BLaER1 (cell line): ENCODE measurements around the gene TESPA1.
"Not testable (repeated sequence)": the region's sequence is repeated elsewhere in the genome, so short reads cannot be mapped to it uniquely, and the experiment has no call there.

ENCODE experiments used
- H3K27ac ChIP-seq: shearing (Covaris generic); formaldehyde crosslinking; 2 replicates; pipeline ENCODE4 v1.8.1; 2022
- H3K27me3 ChIP-seq: shearing (Covaris generic); formaldehyde crosslinking; 2 replicates; pipeline ENCODE4 v1.8.1; 2022
- H3K36me3 ChIP-seq: shearing (Covaris generic); formaldehyde crosslinking; 2 replicates; pipeline ENCODE4 v1.8.1; 2022
- H3K4me1 ChIP-seq: shearing (Covaris generic); formaldehyde crosslinking; 2 replicates; pipeline ENCODE4 v1.8.1; 2022
- H3K4me2 ChIP-seq: shearing (Covaris generic); formaldehyde crosslinking; 2 replicates; pipeline ENCODE4 v1.8.1; 2022
- H3K4me3 ChIP-seq: shearing (Covaris generic); formaldehyde crosslinking; 2 replicates; pipeline ENCODE4 v1.8.1; 2022
- H3K9ac ChIP-seq: shearing (Covaris generic); formaldehyde crosslinking; 2 replicates; pipeline ENCODE4 v1.8.1; 2022
- H3K9me3 ChIP-seq: shearing (Covaris generic); formaldehyde crosslinking; 2 replicates; pipeline ENCODE4 v1.8.1; 2022
- H4K20me1 ChIP-seq: shearing (Covaris generic); formaldehyde crosslinking; 2 replicates; pipeline ENCODE4 v1.8.1; 2022
- Cebpa-rat ChIP-seq: shearing (Covaris generic); IDR thresholded peaks from 2 replicates; pipeline ENCODE4 v1.8.1; 2022

TESPA1 gene

DNA sequence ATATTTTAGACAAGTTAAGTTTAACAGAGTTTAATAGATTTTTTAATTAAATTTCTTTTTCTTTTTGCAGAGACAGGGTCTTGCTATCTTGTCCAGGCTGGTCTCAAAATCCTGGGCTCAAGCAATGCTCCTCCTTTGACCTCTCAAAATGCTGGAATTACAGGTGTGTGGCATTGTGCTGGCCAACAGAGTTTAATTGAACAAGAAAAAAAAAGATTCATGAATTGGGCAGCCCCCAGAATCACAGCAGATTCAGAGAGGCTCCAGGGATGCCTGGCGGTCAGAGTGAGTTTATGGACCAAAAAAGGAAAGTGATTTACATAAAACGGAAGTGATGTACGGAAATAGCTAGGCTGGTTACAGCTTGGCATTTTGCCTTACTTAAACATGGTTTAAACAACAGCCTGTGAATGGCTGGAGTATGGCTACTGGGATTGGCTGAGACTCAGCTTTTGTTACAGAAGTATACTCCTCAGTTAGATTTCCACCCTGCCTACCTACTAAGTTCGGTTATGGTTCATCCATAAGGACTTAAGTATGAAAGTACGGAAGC lies 14.5 kb upstream of the TESPA1 start:
- Histone ChIP-seq H3K9ac (no peak overlapping the region), H3K9me3 (peaks cover 25% of the 10 kb centered on the region), H3K4me3 (no peak overlapping the region)

DNA sequence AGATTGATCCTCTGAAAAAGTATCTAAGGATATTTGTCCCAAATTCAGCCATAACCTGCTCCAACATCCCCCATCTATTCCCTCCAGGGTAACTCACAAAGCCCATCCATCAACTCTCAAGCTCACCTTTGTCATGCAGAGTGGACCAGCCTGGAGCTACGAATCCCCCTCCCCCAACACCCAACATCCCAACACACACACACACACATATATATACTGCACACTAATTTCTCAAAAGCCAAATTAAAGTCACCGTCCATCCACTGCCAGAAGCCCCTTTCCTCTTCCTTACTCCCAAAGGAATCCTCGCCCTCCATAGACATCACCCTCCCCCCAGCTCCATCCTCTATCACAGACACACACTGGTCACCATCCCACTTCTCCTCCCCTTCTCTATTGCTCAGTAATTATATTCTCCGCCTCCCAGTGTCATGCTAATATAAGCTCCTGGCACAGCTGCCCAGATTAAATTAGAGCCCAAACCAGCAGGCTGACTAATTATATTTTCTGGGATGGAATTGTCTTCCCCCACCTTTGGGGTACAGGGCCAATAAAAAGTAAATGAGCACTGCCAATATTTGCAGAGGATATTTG lies 13.5 kb upstream of the TESPA1 start:
- H3K9ac ChIP-seq = no peak overlapping the region
- H3K27me3 ChIP-seq = no peaks in the 10 kb centered on the region
- no peak overlapping the region for H3K4me2 ChIP-seq
- no peak for TF ChIP-seq Cebpa-rat
- peaks cover 41% of the 10 kb centered on the region for H3K4me1 ChIP-seq
- no peaks in the 10 kb centered on the region for H4K20me1 ChIP-seq
- H3K27ac ChIP-seq = no peak overlapping the region
- H3K36me3 ChIP-seq = no peaks in the 10 kb centered on the region
- H3K4me3 ChIP-seq = no peak overlapping the region
- H3K9me3 ChIP-seq = peaks cover 25% of the 10 kb centered on the region

More for the DNA sequence above, 14.5 kb upstream of the TESPA1 start:
- no peak overlapping the region for H3K27ac ChIP-seq
- TF ChIP-seq Cebpa-rat = no peak
- H3K27me3 ChIP-seq = no peaks in the 10 kb centered on the region
- H3K4me2 ChIP-seq = peak overlapping the region; percentile 35; the same call in 1 of the 2 replicates
- no peaks in the 10 kb centered on the region for H3K36me3 ChIP-seq
- H4K20me1 ChIP-seq = no peaks in the 10 kb centered on the region
- peaks cover 41% of the 10 kb centered on the region for H3K4me1 ChIP-seq

DNA sequence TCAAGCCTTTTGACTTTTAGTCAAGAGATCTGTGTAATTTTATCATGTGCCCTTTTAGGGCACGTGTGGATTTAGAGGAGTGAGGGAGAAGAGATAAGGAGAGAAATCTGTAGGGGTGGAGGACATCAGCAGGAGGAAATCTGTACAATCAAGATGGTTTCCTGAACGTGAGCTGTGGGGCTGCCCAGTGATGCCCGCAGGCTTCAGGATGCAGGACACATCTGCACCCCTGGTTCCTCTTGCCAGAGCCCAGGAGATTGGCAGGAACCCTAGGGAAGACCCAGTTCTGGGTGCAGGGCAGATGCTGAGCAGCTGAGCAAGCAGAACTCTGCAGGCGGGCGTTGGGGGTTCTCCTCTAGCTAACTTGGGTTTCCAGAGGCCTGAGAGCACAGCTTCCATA lies 11.6 kb upstream of the TESPA1 start:
- Histone ChIP-seq H3K27ac (peak overlapping the region; percentile 44), H3K4me2 (peak overlapping the region; percentile 54), H3K36me3 (no peaks in the 10 kb centered on the region), H3K9me3 (peaks cover 25% of the 10 kb centered on the region), H3K27me3 (no peaks in the 10 kb centered on the region), H4K20me1 (no peaks in the 10 kb centered on the region), H3K9ac (no peak overlapping the region), H3K4me1 (peaks cover 45% of the 10 kb centered on the region), H3K4me3 (no peak overlapping the region)
- TF ChIP-seq Cebpa-rat = no peak

DNA sequence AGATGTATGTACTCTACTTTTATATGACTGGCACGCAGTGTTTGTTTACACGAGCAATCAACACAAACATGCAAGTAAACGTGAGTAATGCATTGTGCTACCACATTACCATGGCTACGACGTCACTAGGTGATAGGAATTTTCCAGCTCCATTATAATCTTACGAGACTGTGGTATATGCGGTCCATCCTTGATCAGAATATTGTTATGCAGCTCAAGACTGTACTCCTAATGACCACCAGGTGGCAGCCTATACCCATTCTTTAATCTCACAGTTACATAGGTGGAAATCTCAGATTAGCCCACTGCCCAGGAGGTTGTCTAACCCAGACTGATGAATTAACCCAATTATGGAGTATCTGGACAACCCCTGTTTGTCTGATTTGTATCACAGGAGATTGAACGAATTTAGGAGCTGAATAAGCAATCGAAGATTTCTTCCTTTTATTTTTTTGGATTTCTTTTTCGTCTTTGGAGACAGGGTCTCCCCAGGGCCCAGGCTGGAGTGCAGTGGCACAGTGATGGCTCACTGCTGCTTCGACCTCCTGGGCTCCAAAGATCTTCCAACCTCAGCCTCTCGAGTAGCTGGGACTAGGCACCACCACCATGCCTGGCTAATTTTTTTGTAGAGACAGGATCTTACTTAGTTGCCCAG lies 8.7 kb upstream of the TESPA1 start:
- Histone ChIP-seq H3K4me1 (peaks cover 37% of the 10 kb centered on the region), H3K9me3 (peaks cover 6% of the 10 kb centered on the region), H3K4me2 (no peak overlapping the region), H3K4me3 (no peak overlapping the region), H3K27me3 (no peaks in the 10 kb centered on the region), H4K20me1 (no peaks in the 10 kb centered on the region), H3K9ac (no peak overlapping the region), H3K36me3 (no peaks in the 10 kb centered on the region), H3K27ac (no peak overlapping the region)
- no peak for TF ChIP-seq Cebpa-rat

DNA sequence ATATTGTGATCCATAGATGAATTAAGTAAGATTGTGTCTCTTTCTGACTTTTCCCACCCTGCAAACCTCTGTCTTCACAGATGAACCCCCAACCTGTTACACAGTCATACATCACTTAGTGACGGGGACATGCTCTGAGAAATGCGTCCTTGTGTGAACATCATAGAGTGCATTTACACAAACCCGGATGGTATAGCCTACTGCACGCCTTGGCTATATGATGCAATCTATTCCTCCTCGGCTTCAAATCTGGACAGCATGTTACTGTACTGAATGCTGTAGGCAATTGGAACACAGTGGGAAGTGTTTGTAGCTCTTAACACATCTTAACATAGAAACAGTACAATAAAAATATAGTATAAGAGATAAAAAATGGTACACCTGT lies 7.4 kb upstream of the TESPA1 start:
- Histone ChIP-seq H4K20me1 (no peaks in the 10 kb centered on the region), H3K9ac (no peak overlapping the region), H3K4me1 (peaks cover 35% of the 10 kb centered on the region), H3K36me3 (no peaks in the 10 kb centered on the region), H3K27ac (peak overlapping the region; percentile 50), H3K27me3 (no peaks in the 10 kb centered on the region), H3K4me3 (no peak overlapping the region), H3K9me3 (no peaks in the 10 kb centered on the region), H3K4me2 (peak overlapping the region; percentile 59; the same call in 1 of the 2 replicates)
- TF ChIP-seq Cebpa-rat = no peak

DNA sequence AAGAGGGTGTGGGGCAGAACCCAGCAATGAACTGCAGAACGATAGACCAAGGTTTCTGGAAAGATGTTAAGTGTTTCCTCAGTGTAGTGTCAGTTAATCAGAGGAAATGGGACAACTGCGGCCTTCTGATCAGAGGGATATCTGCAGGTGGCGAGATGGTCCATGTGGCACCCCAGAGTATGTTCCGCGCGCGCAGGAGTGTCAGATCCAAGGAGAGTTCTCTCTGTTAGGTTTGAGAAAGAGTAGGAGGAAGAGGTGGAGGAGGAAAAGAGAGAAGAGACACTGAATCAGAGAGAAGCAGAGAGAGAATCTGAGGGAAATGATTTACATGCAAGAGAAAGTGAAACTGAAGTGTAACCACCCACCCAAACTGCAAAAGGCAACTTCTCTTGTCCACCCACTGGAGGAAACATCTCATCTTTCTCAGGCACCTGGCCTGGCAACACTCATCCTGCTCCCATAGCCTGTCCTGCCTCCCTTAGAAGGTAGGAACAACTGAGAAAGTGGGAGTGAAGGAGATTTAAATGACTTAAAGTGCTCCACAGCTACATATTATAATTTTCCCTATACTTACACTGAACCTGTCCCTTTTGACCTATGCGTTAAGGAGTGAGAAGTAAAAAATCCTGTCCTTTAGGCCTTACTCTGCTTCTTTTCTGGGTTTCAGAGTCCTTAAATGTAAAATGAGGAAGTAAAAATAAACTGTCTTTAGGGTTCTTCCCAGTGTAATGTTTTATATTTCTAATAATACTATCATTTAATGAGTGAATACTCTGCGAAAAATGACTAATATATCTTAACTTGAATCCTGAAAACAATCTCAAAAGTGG lies 6.8 kb upstream of the TESPA1 start:
- H3K36me3 ChIP-seq = no peaks in the 10 kb centered on the region
- peaks cover 29% of the 10 kb centered on the region for H3K4me1 ChIP-seq
- TF ChIP-seq Cebpa-rat = no peak
- peak overlapping the region; percentile 50 for H3K27ac ChIP-seq
- peak overlapping the region; percentile 11 for H3K9ac ChIP-seq
- H3K9me3 ChIP-seq = no peaks in the 10 kb centered on the region
- no peaks in the 10 kb centered on the region for H3K27me3 ChIP-seq
- H3K4me3 ChIP-seq = no peak overlapping the region
- peak overlapping the region; percentile 59 for H3K4me2 ChIP-seq
- no peaks in the 10 kb centered on the region for H4K20me1 ChIP-seq

DNA sequence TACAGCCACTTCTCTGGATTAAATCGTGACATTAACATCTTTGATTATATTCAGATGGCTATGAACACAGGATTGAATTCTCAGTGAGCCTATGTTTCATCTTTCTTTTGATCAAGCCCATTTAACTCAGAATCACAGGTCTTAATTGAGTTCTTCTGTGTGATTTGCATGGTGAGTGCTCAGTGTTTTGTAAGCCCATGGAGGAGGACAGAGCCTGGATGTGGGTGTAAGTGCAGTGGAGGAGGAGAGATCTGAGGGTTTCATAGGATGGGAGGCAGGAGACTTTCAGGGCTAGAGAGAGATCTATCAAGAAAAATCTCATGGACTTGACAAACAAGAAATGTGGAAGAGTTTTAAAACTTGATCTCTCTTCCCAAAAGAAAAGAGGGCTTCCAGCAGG lies 5.3 kb upstream of the TESPA1 start:
- H4K20me1 ChIP-seq = no peaks in the 10 kb centered on the region
- H3K4me3 ChIP-seq = no peak overlapping the region
- H3K27me3 ChIP-seq = no peaks in the 10 kb centered on the region
- no peaks in the 10 kb centered on the region for H3K9me3 ChIP-seq
- H3K4me1 ChIP-seq = peaks cover 28% of the 10 kb centered on the region
- H3K9ac ChIP-seq = no peak overlapping the region
- H3K4me2 ChIP-seq = no peak overlapping the region
- H3K36me3 ChIP-seq = no peaks in the 10 kb centered on the region
- TF ChIP-seq Cebpa-rat = no peak
- H3K27ac ChIP-seq = no peak overlapping the region

DNA sequence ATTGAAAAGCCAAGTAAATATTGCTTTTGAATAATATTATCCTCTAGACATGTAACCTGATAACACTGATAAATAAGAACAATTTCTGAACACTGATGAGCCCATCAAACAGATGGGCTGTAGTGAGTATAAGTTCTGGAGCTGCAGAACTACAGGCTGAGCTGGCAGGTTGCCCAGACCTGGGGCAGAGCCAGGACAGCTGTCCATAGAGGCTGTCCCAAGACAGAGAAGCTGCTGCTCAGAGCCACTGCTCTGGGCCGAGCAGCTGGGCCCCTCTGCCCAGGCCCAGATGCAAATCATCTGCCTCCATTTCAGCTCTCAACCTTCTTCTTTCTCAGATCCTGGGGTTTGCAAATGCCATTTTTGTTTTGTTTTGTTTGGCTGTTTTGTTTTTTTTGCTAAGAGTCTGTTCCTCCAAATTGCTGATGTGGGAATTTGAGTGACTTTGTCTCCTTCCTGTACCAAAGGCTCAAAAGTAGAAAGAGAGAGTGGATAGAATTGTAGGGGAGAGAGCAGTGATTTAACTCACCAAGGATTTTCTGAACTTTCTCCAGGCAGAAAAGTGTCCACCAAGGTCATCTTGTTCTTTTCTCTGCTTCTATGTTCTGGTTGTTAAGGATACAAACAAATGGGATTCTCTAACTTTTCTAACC lies 4.0 kb upstream of the TESPA1 start:
- Histone ChIP-seq H3K27ac (no peak overlapping the region), H4K20me1 (no peaks in the 10 kb centered on the region), H3K4me1 (peaks cover 39% of the 10 kb centered on the region), H3K4me2 (no peak overlapping the region), H3K4me3 (no peak overlapping the region), H3K9ac (no peak overlapping the region), H3K9me3 (no peaks in the 10 kb centered on the region), H3K27me3 (no peaks in the 10 kb centered on the region), H3K36me3 (no peaks in the 10 kb centered on the region)
- TF ChIP-seq Cebpa-rat = no peak

DNA sequence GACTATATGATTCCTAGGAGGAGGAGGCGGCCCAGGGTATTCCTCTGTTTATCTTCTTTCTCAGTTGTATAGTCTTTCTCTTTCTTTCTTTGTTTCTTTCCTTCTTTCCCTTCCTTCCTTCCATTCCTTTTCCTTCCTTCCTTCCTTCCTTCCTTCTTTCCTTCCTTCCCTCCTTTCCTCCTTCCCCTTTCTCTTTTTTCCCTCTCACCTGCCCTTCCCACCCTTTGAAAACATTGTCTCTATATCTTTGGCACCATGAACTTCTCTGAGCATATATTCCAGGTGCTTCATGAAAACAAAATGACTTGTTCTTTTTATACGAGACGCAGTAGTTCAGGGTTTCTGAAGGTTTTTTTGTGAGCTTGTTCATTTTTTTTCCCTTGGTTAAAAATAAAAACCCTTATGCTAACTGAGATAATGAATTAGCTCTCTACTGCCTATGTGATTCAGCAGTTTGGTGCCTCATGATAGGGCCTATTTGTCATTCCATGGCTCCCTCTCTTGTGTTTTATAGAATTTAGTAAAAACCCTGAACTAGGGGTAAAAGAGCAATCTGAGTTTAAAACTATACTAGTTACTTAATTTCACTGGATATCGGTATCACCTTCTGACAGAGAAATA lies 3.2 kb upstream of the TESPA1 start:
- peaks cover 39% of the 10 kb centered on the region for H3K4me1 ChIP-seq
- H3K36me3 ChIP-seq = no peaks in the 10 kb centered on the region
- no peak for TF ChIP-seq Cebpa-rat
- no peaks in the 10 kb centered on the region for H4K20me1 ChIP-seq
- no peak overlapping the region for H3K4me2 ChIP-seq
- no peaks in the 10 kb centered on the region for H3K9me3 ChIP-seq
- no peak overlapping the region for H3K4me3 ChIP-seq
- H3K9ac ChIP-seq = no peak overlapping the region
- H3K27ac ChIP-seq = no peak overlapping the region
- H3K27me3 ChIP-seq = no peaks in the 10 kb centered on the region

DNA sequence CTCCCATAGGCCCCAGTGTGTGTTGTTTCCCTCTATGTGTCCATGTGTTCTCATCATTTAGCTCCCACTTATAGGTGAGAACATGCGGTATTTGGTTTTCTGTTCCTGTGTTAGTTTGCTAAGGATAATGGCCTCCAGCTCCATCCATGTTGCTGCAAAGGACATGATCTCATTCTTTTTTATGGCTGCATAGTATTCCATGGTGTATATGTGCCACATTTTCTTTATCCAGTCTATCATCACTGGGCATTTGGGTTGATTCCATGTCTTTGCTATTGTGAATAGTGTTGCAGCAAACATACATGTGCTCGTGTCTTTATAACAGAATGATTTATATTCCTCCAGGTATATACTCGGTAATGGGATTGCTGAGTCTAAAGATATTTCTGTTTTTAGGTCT lies 2.2 kb upstream of the TESPA1 start:
- not testable (repeated sequence) for H3K36me3 ChIP-seq, H3K27ac ChIP-seq, H3K9me3 ChIP-seq, H3K4me3 ChIP-seq, H3K27me3 ChIP-seq, H3K4me2 ChIP-seq, H3K9ac ChIP-seq, H4K20me1 ChIP-seq
- peaks cover 35% of the 10 kb centered on the region for H3K4me1 ChIP-seq
